HG02642 (cell line): ENCODE measurements around the gene SLC12A5.

Source experiments
- ATAC-seq: cut with Tn5 transposase; IDR thresholded peaks from one replicate; pipeline ENCODE4 v1.9.1; 2021; ENCODE audit warnings: mild to moderate bottlenecking; ENCODE audit not compliant: unreplicated experiment, poor library complexity

The SLC12A5 gene

DNA sequence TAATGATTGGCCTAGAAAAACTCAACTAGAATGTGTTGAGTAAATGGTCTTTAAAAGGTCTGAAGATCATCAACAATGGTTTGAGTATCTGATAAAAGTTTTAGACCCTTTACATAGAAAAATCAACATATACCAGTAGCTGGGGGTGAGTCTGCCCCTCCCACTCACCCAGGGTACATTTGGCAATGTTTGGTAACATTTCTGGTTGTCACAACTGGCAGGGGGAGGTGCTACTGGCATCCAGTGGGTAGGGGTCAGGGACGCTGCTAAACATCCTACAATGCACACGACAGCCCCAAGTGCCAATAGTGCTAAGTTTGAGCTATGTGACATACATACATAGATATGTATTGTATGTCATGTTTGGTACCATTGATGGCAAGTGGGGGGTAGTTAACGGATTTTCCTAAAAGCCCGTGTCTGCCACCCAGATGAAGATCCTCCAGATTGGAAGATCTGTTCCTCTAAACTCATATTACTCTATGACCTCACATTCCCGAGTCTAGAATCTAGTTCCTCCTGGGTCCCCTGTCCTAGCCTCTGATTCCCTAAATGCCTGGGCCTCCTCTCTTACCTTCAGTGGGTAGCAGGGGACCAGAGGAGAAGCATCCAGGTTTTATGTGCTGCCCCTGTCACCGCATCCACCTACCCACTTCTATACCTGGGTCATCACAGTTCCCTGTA, 22.9 kb upstream of the SLC12A5 start:
- ATAC-seq: no peak

DNA sequence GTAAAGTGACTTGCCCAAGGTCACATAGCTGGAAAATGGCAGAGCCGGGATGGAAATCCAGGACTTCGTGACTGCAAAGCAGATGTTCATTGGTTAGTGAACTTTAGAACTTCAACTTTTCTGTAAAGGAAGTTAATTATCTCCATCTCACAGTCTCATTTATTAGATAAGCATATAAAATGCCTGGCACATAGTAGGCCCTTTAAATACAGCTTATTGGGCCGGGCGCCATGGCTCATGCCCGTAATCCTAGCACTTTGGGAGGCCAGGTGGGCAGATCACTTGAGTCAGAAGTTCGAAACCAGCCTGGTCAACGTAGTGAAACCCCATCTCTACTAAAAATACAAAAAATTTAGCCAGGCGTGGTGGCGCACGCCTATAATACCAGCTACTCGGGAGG, 22.1 kb upstream of the SLC12A5 start:
- no peak for ATAC-seq

DNA sequence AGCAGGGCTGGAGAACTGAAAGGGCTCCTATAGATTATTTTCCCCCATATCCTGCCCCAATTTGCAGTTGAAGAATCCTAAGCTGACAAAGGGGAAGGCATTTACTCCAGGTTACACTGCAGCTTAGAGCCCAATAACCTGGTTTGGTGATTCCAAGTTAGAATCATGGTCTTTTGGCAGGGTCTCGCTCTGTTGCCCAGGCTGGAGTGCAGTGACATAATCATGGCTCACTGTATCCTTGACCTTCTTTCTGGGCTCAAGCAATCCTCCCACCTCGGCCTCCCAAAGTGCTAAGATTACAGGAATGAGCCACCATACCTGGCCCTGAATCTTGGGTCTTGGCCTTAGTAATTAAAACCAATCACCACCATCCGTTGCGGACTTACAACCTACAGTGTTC, 21.3 kb upstream of the SLC12A5 start:
- ATAC-seq: no peak

DNA sequence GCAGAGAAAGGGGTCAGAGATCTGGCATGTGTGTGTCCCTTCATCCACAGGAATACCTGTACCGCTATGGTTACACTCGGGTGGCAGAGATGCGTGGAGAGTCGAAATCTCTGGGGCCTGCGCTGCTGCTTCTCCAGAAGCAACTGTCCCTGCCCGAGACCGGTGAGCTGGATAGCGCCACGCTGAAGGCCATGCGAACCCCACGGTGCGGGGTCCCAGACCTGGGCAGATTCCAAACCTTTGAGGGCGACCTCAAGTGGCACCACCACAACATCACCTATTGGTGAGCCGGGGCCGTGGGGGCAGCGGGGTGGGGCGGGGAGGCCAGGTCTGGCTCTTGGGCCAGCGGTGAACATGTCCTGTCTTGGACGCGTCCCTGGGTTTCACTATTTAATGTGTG, 19.2 kb upstream of the SLC12A5 start:
- no peak for ATAC-seq

DNA sequence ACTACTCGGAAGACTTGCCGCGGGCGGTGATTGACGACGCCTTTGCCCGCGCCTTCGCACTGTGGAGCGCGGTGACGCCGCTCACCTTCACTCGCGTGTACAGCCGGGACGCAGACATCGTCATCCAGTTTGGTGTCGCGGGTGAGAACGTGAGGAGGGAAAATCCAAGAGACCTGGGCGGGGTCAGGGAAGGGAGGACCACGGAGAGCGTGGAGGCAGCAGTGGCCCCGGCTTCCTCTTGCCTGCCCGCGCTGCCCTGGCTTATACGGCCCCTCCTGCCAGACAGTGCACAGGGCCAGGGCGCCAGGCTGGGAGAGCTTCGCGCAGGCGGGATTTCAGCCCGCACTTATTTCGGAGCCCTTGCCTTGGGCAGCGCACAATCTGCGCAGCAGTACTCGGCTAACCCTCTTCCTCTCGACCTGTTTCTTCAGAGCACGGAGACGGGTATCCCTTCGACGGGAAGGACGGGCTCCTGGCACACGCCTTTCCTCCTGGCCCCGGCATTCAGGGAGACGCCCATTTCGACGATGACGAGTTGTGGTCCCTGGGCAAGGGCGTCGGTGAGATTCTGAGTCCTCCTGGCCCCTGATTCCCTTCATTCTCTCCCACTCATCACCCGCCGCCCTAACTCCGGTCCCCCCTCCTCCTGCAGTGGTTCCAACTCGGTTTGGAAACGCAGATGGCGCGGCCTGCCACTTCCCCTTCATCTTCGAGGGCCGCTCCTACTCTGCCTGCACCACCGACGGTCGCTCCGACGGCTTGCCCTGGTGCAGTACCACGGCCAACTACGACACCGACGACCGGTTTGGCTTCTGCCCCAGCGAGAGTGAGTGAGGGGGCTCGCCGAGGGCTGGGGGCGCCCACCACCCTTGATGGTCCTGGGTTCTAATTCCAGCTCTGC, 18.3 kb upstream of the SLC12A5 start:
- no peak for ATAC-seq

GRCh38 chr20:46011631-46012482, 17.2 kb upstream of the SLC12A5 start:
- no peak for ATAC-seq

DNA sequence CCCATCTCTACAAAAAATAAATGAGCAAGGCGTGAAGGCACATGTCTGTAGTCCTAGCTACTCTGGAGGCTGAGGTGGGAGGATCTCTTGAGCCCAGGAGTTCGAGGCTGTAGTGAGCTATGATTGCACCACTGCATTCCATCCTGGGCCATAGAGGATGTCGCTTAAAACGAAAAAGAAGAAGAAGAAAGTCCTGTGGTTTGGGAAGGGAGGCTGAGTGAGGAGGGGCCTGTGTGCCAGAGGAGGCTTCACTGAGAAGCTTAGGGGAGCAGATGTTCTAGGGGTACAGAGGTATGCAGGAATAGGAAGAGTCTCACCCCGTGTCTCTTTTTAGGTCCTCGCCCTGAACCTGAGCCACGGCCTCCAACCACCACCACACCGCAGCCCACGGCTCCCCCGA, 16.1 kb upstream of the SLC12A5 start:
- no peak for ATAC-seq

DNA sequence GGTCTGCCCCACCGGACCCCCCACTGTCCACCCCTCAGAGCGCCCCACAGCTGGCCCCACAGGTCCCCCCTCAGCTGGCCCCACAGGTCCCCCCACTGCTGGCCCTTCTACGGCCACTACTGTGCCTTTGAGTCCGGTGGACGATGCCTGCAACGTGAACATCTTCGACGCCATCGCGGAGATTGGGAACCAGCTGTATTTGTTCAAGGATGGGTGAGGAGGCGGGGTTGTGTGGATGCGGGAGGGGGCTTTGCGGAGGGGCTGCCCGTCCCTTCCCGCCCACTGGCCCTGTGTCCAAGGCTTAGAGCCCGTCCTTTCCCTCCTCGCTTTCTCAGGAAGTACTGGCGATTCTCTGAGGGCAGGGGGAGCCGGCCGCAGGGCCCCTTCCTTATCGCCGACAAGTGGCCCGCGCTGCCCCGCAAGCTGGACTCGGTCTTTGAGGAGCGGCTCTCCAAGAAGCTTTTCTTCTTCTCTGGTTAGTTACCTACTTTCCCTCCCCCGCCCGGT, 15.6 kb upstream of the SLC12A5 start:
- no peak for ATAC-seq

DNA sequence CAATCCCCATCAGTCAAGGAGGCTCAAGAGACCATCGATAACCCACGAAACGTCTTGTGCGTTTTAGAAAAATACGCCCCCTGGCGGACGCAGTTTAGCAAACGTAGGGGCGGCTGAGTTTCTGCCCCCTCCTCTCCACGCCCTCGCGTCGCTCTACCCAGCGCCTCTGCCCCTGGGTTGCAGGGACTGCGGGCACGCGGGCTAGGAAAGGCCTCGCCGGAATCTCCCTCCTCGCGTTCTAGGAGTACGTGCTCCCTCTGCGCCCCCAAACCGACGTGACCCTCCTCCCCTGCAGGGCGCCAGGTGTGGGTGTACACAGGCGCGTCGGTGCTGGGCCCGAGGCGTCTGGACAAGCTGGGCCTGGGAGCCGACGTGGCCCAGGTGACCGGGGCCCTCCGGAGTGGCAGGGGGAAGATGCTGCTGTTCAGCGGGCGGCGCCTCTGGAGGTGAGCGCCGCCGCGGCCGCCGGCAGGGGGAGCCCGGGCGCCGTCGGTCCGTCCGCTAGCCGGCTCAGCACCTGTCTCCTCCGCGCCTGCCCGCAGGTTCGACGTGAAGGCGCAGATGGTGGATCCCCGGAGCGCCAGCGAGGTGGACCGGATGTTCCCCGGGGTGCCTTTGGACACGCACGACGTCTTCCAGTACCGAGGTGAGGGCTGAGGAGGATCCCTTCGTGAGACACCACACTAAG, 15.0 kb upstream of the SLC12A5 start:
- ATAC-seq: no peak

DNA sequence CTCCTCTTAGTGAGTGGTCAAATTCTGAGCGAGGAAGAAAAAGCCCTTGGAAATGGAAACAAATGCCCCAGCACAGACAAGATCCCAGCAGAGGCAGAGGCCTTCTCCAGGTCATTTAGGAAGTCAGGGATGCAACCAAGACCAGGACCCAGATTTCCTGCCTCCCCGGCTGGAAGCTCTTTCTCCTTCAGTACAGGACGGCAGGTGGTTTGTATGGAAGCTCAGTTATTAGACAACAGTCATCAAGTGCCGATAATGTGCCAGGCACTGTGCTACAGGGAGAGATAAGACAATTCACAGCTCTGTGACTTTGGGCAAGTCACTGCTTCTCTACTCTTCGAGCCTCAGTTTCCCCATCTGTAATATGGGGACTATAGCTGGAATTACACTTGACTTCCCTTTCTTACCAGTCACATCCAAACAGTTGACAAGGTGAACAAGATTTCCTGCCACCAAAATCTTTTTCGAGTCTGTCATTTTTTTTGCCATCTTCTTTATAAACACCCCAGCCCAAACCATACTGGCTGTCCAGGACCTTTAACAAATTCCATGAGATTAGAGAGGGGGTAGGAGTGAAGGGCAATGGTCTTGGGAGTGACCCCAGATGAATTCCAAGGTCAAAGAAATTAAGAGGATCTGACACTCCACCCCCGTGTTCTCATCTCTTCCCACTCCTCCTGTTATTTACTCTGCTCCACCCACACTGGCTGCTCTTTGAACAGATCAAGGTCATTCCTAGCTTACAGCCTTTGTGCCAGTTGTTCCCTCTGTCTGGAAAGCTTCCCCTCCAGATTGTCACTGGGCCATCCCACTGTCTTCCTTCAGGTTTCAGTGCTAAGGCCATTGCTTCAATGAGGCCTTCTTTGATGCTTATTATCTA, 14.3 kb upstream of the SLC12A5 start:
- no peak for ATAC-seq

GRCh38 chr20:46017272-46017671, 11.7 kb upstream of the SLC12A5 start:
- no peak for ATAC-seq

DNA sequence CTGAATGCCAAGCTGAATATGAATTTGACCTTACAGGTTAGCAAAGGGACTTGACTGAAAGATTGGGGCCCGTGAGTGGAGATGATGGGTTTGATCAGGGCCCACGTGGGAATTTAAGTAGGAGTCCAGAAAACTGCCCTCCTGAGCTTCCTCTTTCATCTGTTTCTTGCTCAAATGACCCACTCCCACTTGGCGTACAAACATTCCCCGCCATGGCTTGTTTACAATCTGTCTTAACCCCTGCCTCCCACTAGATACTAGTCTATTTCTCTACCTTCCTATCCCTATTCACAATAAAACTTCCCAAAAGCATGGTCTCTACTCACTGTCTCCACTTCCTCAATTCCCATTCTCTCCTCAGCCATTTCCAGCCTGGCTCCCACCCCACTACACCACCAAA, 10.9 kb upstream of the SLC12A5 start:
- no peak for ATAC-seq

GRCh38 chr20:46018611-46019010, 10.4 kb upstream of the SLC12A5 start:
- ATAC-seq: no peak

DNA sequence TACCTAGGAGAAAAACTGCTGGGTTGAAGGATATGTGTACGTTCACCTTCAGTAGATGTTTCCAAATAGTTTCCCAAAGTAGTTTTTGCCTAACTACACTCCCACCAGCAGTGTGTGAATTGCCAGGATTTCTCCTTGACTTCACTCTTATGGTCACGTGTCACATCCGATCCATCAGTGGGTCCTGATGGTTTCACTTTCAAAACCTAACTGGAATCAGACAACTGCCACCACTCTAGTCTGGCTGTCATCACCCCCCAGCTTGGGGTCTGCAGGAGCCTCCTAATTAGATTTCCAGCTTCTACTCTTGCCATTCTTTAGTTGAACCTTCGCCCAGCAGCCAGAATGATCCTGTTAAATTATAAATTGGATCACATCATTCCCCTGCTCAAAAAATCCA, 8.5 kb upstream of the SLC12A5 start:
- ATAC-seq: no peak

- no peak for ATAC-seq
Measured at GRCh38 chr20:46021361-46022359, 7.4 kb upstream of the SLC12A5 start.

- ATAC-seq: no peak
Measured at GRCh38 chr20:46022411-46023147, 6.4 kb upstream of the SLC12A5 start.

GRCh38 chr20:46023148-46023484, 5.9 kb upstream of the SLC12A5 start:
- ATAC-seq: no peak
